Measurements from ENCODE around the gene ODAD4. TPM values are rescaled to one million over a fixed set of nuclear protein-coding genes. Genes with fewer than 3 reads are reported as not detected.

ODAD4 gene
- total RNA-seq, 1 donor from 2014 or later: 2.1 TPM

DNA sequence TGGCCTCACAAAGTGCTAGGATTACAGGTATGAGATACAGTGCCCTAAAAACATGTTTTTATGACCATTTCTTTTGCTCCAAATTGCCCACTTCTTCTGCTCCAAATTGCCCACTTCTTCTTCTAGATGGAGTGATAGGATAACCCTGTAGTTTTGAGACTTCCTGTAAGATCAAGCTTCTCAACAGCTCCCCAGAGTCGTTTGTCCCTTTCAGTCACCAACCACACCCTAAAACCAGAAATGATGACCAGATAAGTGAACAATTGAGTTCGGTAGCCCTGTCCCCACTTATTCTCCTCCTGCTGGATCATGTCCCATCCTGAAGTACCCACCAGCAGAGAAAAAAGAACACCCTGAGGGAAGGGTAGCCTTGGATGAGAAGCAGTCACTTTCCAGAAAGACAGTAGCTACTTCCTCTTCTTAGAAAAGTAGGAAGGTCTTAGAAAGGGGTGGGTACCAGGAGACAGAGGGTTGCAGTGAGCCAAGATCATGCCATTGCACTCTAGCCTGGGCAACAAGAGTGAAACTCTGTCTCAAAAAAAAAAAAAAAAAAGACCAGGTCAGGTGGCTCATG lies 2.5 kb downstream of the ODAD4 start:
- Mint-ChIP-seq H3K27me3 (ENCODE audit: low read depth) (no peaks in the 10 kb centered on the region), H3K9me3 (no peaks in the 10 kb centered on the region), H3K4me1 (peaks cover 16% of the 10 kb centered on the region), H3K36me3 (no peaks in the 10 kb centered on the region), H3K27ac (no peak overlapping the region), H3K4me3 (no peak overlapping the region)
- TF ChIP-seq, protein P1, sequence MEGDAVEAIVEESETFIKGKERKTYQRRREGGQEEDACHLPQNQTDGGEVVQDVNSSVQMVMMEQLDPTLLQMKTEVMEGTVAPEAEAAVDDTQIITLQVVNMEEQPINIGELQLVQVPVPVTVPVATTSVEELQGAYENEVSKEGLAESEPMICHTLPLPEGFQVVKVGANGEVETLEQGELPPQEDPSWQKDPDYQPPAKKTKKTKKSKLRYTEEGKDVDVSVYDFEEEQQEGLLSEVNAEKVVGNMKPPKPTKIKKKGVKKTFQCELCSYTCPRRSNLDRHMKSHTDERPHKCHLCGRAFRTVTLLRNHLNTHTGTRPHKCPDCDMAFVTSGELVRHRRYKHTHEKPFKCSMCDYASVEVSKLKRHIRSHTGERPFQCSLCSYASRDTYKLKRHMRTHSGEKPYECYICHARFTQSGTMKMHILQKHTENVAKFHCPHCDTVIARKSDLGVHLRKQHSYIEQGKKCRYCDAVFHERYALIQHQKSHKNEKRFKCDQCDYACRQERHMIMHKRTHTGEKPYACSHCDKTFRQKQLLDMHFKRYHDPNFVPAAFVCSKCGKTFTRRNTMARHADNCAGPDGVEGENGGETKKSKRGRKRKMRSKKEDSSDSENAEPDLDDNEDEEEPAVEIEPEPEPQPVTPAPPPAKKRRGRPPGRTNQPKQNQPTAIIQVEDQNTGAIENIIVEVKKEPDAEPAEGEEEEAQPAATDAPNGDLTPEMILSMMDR (IDR thresholded peaks at IDR 0.05; ENCODE audit: unreplicated experiment): no peak
- no peak for DNase-seq (ENCODE audit: low spot score in 2 of 2, unreplicated experiment in 2 of 2)

DNA sequence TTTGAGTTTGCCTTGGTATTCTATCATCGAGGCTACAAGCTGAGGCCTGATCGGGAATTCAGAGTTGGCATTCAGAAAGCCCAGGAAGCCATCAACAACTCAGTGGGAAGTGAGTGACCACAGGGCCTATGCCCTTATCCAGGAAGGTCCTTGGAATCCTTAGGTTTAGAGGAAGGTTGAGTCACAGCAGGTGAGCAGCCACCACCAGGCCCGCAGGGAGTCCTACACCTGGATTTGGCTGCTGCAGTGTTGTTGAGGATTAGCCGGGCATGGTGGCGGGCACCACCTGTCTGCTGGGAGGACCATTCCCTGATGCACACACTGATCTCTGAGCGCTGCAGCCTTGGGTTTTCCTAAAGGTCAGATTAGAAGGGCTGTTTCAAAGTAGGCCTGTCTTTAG lies 5.2 kb downstream of the ODAD4 start:
- Mint-ChIP-seq H3K4me1 (peaks cover under 1% of the 10 kb centered on the region), H3K27ac (no peak overlapping the region), H3K9me3 (no peaks in the 10 kb centered on the region), H3K4me3 (no peak overlapping the region), H3K36me3 (no peaks in the 10 kb centered on the region), H3K27me3 (ENCODE audit: low read depth) (no peaks in the 10 kb centered on the region)
- no peak for DNase-seq (ENCODE audit: low spot score in 2 of 2, unreplicated experiment in 2 of 2)
- TF ChIP-seq, protein P1 (IDR thresholded peaks at IDR 0.05; ENCODE audit: unreplicated experiment): no peak

DNA sequence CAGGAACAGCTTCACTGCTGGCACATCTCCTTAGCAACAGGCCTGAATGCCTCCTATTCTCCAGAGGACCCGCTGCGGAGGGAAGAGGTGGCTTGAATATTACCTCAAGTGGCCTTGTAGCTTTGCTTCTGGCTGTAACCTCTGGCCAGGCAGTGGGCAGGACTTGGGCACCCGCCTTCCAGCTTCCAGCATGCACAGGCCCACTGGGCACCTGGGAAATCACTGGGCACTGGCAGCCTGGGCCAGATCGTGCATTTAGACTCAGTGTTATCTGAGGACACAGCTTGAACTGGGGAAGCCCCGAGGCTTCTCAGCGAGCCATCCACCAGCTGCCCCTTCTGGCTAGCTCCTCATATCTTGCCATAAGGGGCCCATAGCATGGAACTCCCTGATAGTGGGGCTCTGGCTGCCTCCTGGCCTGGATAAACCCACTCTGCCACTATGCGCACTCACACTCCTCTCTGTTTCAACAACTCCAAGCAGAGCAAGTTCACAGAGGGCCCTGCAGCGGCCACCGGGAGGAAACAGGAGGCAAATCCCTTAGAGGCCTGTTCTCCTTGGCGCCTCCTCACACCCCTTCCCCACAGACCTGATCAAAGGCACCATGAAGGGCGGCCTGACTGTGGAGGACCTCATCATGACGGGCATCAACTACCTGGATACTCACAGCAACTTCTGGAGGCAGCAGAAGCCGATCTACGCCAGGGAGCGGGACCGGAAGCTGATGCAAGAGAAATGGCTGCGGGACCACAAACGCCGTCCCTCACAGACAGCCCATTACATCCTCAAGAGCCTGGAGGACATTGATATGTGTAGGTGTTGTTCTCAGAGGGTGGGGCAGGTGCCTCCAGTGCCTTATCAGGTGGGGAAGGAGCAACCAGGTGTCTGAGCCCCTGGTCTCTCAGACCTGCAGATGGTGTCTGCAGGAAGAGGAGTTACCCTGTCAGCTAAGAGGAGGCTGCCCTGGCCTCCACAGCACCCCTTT lies 7.8 kb downstream of the ODAD4 start:
- no peak overlapping the region for H3K27ac Mint-ChIP-seq
- no peaks in the 10 kb centered on the region for H3K4me1 Mint-ChIP-seq
- no peak overlapping the region for H3K4me3 Mint-ChIP-seq
- DNase-seq (ENCODE audit: low spot score in 2 of 2, unreplicated experiment in 2 of 2): no peak
- TF ChIP-seq, protein P1 (IDR thresholded peaks at IDR 0.05; ENCODE audit: unreplicated experiment): no peak
- no peaks in the 10 kb centered on the region for H3K36me3 Mint-ChIP-seq
- no peaks in the 10 kb centered on the region for H3K27me3 Mint-ChIP-seq (ENCODE audit: low read depth)
- no peaks in the 10 kb centered on the region for H3K9me3 Mint-ChIP-seq

DNA sequence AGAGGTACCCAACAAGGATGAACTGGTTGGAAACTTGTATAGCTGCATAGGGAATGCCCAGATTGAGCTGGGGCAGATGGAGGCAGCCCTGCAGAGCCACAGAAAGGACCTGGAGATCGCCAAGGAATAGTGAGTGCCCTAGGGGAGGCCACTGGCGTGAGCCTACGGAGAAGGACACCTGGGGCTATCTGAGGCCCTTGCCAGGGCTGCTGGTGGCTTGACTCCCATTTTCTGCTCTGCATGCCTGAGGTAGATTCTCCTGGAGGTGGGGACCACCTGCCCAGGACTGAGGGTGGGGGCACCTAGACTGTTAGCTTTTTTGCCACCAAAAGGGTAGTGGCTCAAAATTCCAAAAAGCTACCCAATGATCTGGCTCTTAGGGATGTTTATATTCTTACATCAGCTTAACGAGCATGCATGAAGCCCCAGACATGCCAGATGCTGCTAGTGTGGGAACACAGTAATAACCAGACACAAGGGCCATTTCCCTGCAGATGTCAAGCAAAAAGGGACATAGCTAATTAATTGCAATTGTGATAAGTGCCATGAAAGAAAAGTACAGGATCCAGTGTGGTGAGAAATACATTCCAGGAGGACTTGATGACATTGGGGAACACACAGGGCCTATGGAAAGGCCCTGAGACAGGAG lies 8.8 kb downstream of the ODAD4 start:
- Mint-ChIP-seq H3K36me3 (no peaks in the 10 kb centered on the region), H3K4me3 (no peak overlapping the region), H3K27ac (no peak overlapping the region), H3K9me3 (no peaks in the 10 kb centered on the region), H3K4me1 (no peaks in the 10 kb centered on the region), H3K27me3 (ENCODE audit: low read depth) (no peaks in the 10 kb centered on the region)
- TF ChIP-seq, protein P1 (IDR thresholded peaks at IDR 0.05; ENCODE audit: unreplicated experiment): no peak
- no peak for DNase-seq (ENCODE audit: low spot score in 2 of 2, unreplicated experiment in 2 of 2)

DNA sequence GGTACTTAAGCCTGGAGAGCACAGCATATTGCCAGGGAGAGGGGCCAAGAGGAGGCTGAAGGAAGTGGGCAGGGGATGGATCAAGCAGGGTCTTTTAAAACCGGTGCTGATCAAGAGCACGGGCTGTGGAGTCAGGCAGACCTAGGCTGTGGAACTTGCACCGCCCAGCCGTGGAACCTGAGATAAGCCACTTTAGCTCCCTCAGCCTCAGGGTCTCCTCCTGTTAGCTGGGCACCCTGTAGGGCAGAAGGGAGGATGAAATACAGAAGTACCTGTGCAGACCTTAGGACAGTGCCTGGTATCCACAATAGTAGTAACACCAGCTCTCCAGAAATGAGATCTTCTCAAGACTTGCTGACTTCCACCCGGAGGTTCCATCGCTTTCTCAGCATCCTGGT lies 9.3 kb downstream of the ODAD4 start:
- Mint-ChIP-seq H3K27me3 (ENCODE audit: low read depth) (no peaks in the 10 kb centered on the region), H3K4me1 (no peaks in the 10 kb centered on the region), H3K27ac (no peak overlapping the region), H3K4me3 (no peak overlapping the region), H3K9me3 (no peaks in the 10 kb centered on the region), H3K36me3 (no peaks in the 10 kb centered on the region)
- TF ChIP-seq, protein P1 (IDR thresholded peaks at IDR 0.05; ENCODE audit: unreplicated experiment): no peak
- DNase-seq (ENCODE audit: low spot score in 2 of 2, unreplicated experiment in 2 of 2): no peak
